Measurements from ENCODE around the gene ARHGAP32. TPM values are rescaled to one million over a fixed set of nuclear protein-coding genes. Genes with fewer than 3 reads are reported as not detected.

Gene ARHGAP32
- 10 to 100 TPM; 19.9 to 51.3 (median 29.5) TPM for total RNA-seq

- DNase-seq (no peak), ATAC-seq (ENCODE audit: low FRiP score in 2 of 2) (no peak)
- Histone ChIP-seq H3K4me1 (peaks cover 0 to 25% (median 11%) of the 10 kb centered on the region in 4 donors), H3K4me3 (no peak within 1 kb of the TSS), H3K9me3 (no peaks in the 10 kb centered on the region), H3K27ac (peak within 1 kb of the TSS in 1 of 4 donors; percentile 29), H3K27me3 (no peaks in the 10 kb centered on the region), H3K36me3 (no peaks in the 10 kb centered on the region)
- TF ChIP-seq POLR2A (IDR thresholded peaks at IDR 0.05) (no peak), EP300 (IDR thresholded peaks at IDR 0.05) (no peak), CTCF (IDR thresholded peaks at IDR 0.05) (no peak), POLR2AphosphoS5 (IDR thresholded peaks at IDR 0.05) (no peak)
- WGBS, 2 donors = 79 to 80% methylated on average over 2 of the region's 2 CpGs
Measured at GRCh38 chr11:129192150-129192549, at the start of gene ARHGAP32. Gene ARHGAP32, minus strand, starts transcription at chr11:129192325. Its CDS starts 127 bp downstream, at chr11:129192198.

- Histone ChIP-seq H3K4me3 (no peak overlapping the region), H3K27ac (no peak overlapping the region), H3K4me1 (peaks cover 0 to 3% (median 0%) of the 10 kb centered on the region in 4 donors), H3K9me3 (no peaks in the 10 kb centered on the region), H3K27me3 (no peaks in the 10 kb centered on the region), H3K36me3 (no peaks in the 10 kb centered on the region)
- WGBS, 2 donors = 96 to 98% methylated on average over 2 of the region's 2 CpGs
- ATAC-seq (ENCODE audit: low FRiP score in 2 of 2) (no peak), DNase-seq (no peak)
- TF ChIP-seq POLR2AphosphoS5 (IDR thresholded peaks at IDR 0.05) (no peak), CTCF (IDR thresholded peaks at IDR 0.05) (no peak), EP300 (IDR thresholded peaks at IDR 0.05) (no peak), POLR2A (IDR thresholded peaks at IDR 0.05) (no peak)
Measured at GRCh38 chr11:129239207-129239606, 47.1 kb upstream of the ARHGAP32 start.

- no peak overlapping the region for H3K27ac ChIP-seq
- DNase-seq (no peak), ATAC-seq (ENCODE audit: low FRiP score in 2 of 2) (no peak)
- WGBS, 2 donors = 95% methylated on average over 3 of the region's 3 CpGs
- H3K9me3 ChIP-seq = no peaks in the 10 kb centered on the region
- TF ChIP-seq CTCF (IDR thresholded peaks at IDR 0.05) = no peak
- TF ChIP-seq POLR2AphosphoS5 (IDR thresholded peaks at IDR 0.05) = no peak
- no peak for TF ChIP-seq POLR2A (IDR thresholded peaks at IDR 0.05)
- TF ChIP-seq EP300 (IDR thresholded peaks at IDR 0.05) = no peak
- no peaks in the 10 kb centered on the region for H3K27me3 ChIP-seq
- H3K36me3 ChIP-seq = no peaks in the 10 kb centered on the region
- H3K4me3 ChIP-seq = no peak overlapping the region
- H3K4me1 ChIP-seq = peaks cover 0 to 3% (median 0%) of the 10 kb centered on the region in 4 donors
Measured at GRCh38 chr11:129237880-129238638, 45.9 kb upstream of the ARHGAP32 start.

- H3K36me3 ChIP-seq = no peaks in the 10 kb centered on the region
- H3K9me3 ChIP-seq = no peaks in the 10 kb centered on the region
- no peak for ATAC-seq (ENCODE audit: low FRiP score in 2 of 2)
- WGBS, 2 donors = 90 to 93% methylated on average over 4 of the region's 4 CpGs
- no peak for DNase-seq
- H3K4me3 ChIP-seq = no peak overlapping the region
- no peaks in the 10 kb centered on the region for H3K27me3 ChIP-seq
- H3K27ac ChIP-seq = no peak overlapping the region
- peaks cover 0 to 3% (median 0%) of the 10 kb centered on the region in 4 donors for H3K4me1 ChIP-seq
- TF ChIP-seq CTCF (IDR thresholded peaks at IDR 0.05) (no peak), POLR2AphosphoS5 (IDR thresholded peaks at IDR 0.05) (no peak), POLR2A (IDR thresholded peaks at IDR 0.05) (no peak), EP300 (IDR thresholded peaks at IDR 0.05) (no peak)
Measured at GRCh38 chr11:129237456-129237855, 45.3 kb upstream of the ARHGAP32 start.

- ATAC-seq (ENCODE audit: low FRiP score in 2 of 2) = no peak
- whole genome bisulfite sequencing, 2 donors = 93 to 97% methylated on average over 1 of the region's 1 CpG
- TF ChIP-seq POLR2A (IDR thresholded peaks at IDR 0.05) (no peak), CTCF (IDR thresholded peaks at IDR 0.05) (no peak), EP300 (IDR thresholded peaks at IDR 0.05) (no peak)
Measured at GRCh38 chr11:129236850-129237249, 44.7 kb upstream of the ARHGAP32 start.

More at GRCh38 chr11:129236850-129237249, 44.7 kb upstream of the ARHGAP32 start:
- no peaks in the 10 kb centered on the region for H3K9me3 ChIP-seq
- H3K4me3 ChIP-seq = no peak overlapping the region
- DNase-seq = no peak
- H3K27ac ChIP-seq = no peak overlapping the region
- no peaks in the 10 kb centered on the region for H3K27me3 ChIP-seq
- no peaks in the 10 kb centered on the region for H3K36me3 ChIP-seq
- H3K4me1 ChIP-seq = peaks cover 0 to 3% (median 0%) of the 10 kb centered on the region in 4 donors

Measured in upper lobe of left lung (tissue), 6 donors.